CD14-positive monocyte (primary cell): Measurements from ENCODE around the gene STYX. TPM values are rescaled to one million over a fixed set of nuclear protein-coding genes. Genes with fewer than 3 reads are reported as not detected.

ENCODE experiments used
- DNase-seq, 3 donors: peaks; one replicate each; pipeline ENCODE4 v3.0.0-alpha.2; 2011 to 2022
- H2AFZ ChIP-seq: 2 replicates; pipeline ENCODE4 v1.6.0; 2012; ENCODE audit warnings: mild to moderate bottlenecking, low read depth, low read length, inconsistent platforms; ENCODE audit not compliant: insufficient read depth, poor library complexity, severe bottlenecking
- H3K27ac ChIP-seq, 2 donors: 1 replicate in 1 of 2; 2 replicates in 1 of 2; pipeline ENCODE4 v1.5.1; 2012 to 2013; ENCODE audit warnings: low read length in 2 of 2, control low read depth in 1 of 2, inconsistent platforms in 1 of 2, low read depth in 1 of 2, mild to moderate bottlenecking in 1 of 2
- H3K27me3 ChIP-seq, 2 donors: one replicate each; pipeline versions ENCODE4 v1.6.0 to v1.6.1; 2011 to 2013; ENCODE audit warnings: low read length in 2 of 2; ENCODE audit not compliant: control insufficient read depth in 2 of 2, insufficient read depth in 2 of 2
- H3K36me3 ChIP-seq, 2 donors: replicated peaks in 1 of 2; 1 replicate in 1 of 2; 2 replicates in 1 of 2; pipeline versions ENCODE4 v1.5.1 to v1.6.1; 2012 to 2013; ENCODE audit warnings: low read length in 2 of 2, control low read depth in 1 of 2, inconsistent platforms in 1 of 2, mild to moderate bottlenecking in 1 of 2; ENCODE audit not compliant: insufficient read depth in 2 of 2, control insufficient read depth in 1 of 2
- H3K4me1 ChIP-seq, 2 donors: 1 replicate in 1 of 2; 2 replicates in 1 of 2; pipeline versions ENCODE4 v1.5.1 to v1.6.1; 2012 to 2013; ENCODE audit warnings: low read length in 2 of 2, control low read depth in 1 of 2, inconsistent platforms in 1 of 2, mild to moderate bottlenecking in 1 of 2, moderate library complexity in 1 of 2; ENCODE audit not compliant: insufficient read depth in 2 of 2, control insufficient read depth in 1 of 2
- H3K4me2 ChIP-seq: replicated peaks from 2 replicates; pipeline ENCODE3; 2012; ENCODE audit warnings: low read length, moderate library complexity, mild to moderate bottlenecking; ENCODE audit not compliant: poor library complexity, severe bottlenecking; ENCODE audit errors: extremely low read depth
- H3K4me3 ChIP-seq, 3 experiments: fragments of 200-600 bp in 1 of 3; sonication (generic) in 1 of 3; replicated peaks in 1 of 3; 1 replicate in 2 of 3; 2 replicates in 1 of 3; pipeline ENCODE4 v1.5.1; 2011 to 2013; ENCODE audit warnings: low read length in 3 of 3, mild to moderate bottlenecking in 3 of 3, control low read depth in 2 of 3, low read depth in 2 of 3, inconsistent platforms in 1 of 3, moderate library complexity in 1 of 3
- H3K79me2 ChIP-seq: 2 replicates; pipeline ENCODE4 v1.6.0; 2012; ENCODE audit warnings: mild to moderate bottlenecking, control low read depth, inconsistent platforms, low read length, moderate library complexity; ENCODE audit not compliant: insufficient read depth
- H3K9ac ChIP-seq: 2 replicates; pipeline ENCODE4 v1.6.0; 2017; ENCODE audit warnings: low read length, mild to moderate bottlenecking; ENCODE audit not compliant: insufficient read depth, poor library complexity, severe bottlenecking
- H3K9me3 ChIP-seq, 2 donors: replicated peaks in 1 of 2; 1 replicate in 1 of 2; 2 replicates in 1 of 2; pipeline versions ENCODE4 v1.5.1 to v1.6.1; 2012 to 2013; ENCODE audit warnings: low read length in 2 of 2, control low read depth in 1 of 2; ENCODE audit not compliant: control insufficient read depth in 1 of 2, insufficient read depth in 1 of 2
- H4K20me1 ChIP-seq: 2 replicates; pipeline ENCODE4 v1.6.0; 2012; ENCODE audit warnings: mild to moderate bottlenecking, low read length, control low read depth, moderate library complexity; ENCODE audit not compliant: insufficient read depth
- H3K27ac Mint-ChIP-seq, 7 donors: one replicate each; pipeline ENCODE4 v1.8.0; 2020; ENCODE audit warnings: mild to moderate bottlenecking in 7 of 7, mixed read lengths in 7 of 7, moderate library complexity in 6 of 7, inconsistent platforms in 2 of 7
- H3K27me3 Mint-ChIP-seq, 3 donors: one replicate each; pipeline ENCODE4 v1.8.0; 2021 to 2022; ENCODE audit warnings: low read depth in 3 of 3, mild to moderate bottlenecking in 3 of 3, mixed read lengths in 3 of 3, moderate library complexity in 3 of 3, inconsistent platforms in 1 of 3
- H3K36me3 Mint-ChIP-seq, 2 donors: one replicate each; pipeline ENCODE4 v1.8.0; 2020; ENCODE audit warnings: mixed read lengths in 2 of 2, inconsistent platforms in 1 of 2, mild to moderate bottlenecking in 1 of 2
- H3K4me1 Mint-ChIP-seq: one replicate; pipeline ENCODE4 v1.8.0; 2020; ENCODE audit warnings: mild to moderate bottlenecking, mixed read lengths
- H3K4me3 Mint-ChIP-seq, 2 donors: one replicate each; pipeline ENCODE4 v1.8.0; 2020; ENCODE audit warnings: mild to moderate bottlenecking in 2 of 2, mixed read lengths in 2 of 2, moderate library complexity in 1 of 2
- H3K9me3 Mint-ChIP-seq, 7 donors: one replicate each; pipeline ENCODE4 v1.8.0; 2020 to 2022; ENCODE audit warnings: mixed read lengths in 7 of 7, mild to moderate bottlenecking in 6 of 7, moderate library complexity in 6 of 7, inconsistent platforms in 2 of 7
- WGBS: methylation state at CpG from one replicate; pipeline ENCODE4 v1.1.5; 2013; ENCODE audit warnings: missing lambda C conversion rate; ENCODE audit not compliant: insufficient coverage; 5-methylcytosine and 5-hydroxymethylcytosine counted together
- intact Hi-C, 2 donors: fragments of 100-400 bp; cut with micrococcal nuclease; formaldehyde crosslinking; loops; one replicate each; pipeline versions ENCODE4 v1.15.0 to v1.15.1; 2023
- polyA minus RNA-seq: library from RNA; depleted of rRNA, polyadenylated mRNA; stranded (reverse); fragments of >200 nt; gene quantifications from 2 replicates; pipeline ENCODE4 v1.2.3, GENCODE V29; 2012
- polyA plus RNA-seq, 3 donors: library from polyadenylated mRNA; depleted of rRNA in 1 of 3; unstranded in 2 of 3; stranded (reverse) in 1 of 3; fragments of 300-500 nt in 2 of 3; fragments of >200 nt in 1 of 3; fragmentation: Illumina TruSeq in 2 of 3; gene quantifications; 1 replicate in 2 of 3; 2 replicates in 1 of 3; pipeline ENCODE4 v1.2.3, GENCODE V29; 2012 to 2021
- total RNA-seq, 12 experiments: library from RNA in 1 of 12; stranded (reverse) in 1 of 12; fragments of 120-200 nt in 1 of 12; gene quantifications; one replicate each; pipeline ENCODE4 v1.2.4 and lab custom pipeline; 2013 to 2026; ENCODE audit warnings: mixed read lengths in 6 of 12, inconsistent platforms in 1 of 12
- TF ChIP-seq, protein P1 (sequence below): fragments of 200-600 bp; IDR thresholded peaks from one replicate; pipeline ENCODE4 v1.8.0; 2022; ENCODE audit warnings: antibody characterized with exemption, mild to moderate bottlenecking

STYX gene, protein sequence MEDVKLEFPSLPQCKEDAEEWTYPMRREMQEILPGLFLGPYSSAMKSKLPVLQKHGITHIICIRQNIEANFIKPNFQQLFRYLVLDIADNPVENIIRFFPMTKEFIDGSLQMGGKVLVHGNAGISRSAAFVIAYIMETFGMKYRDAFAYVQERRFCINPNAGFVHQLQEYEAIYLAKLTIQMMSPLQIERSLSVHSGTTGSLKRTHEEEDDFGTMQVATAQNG
- 12.3 TPM for total RNA-seq (2013)
- polyA plus RNA-seq (10 to 100 TPM in 2 of 3 donors, 1 to 10 TPM in 1; 7.3 to 16.7 (median 12.0) TPM), polyA minus RNA-seq (6.5 and 9.6 TPM in 2 replicates), total RNA-seq (lab: John Stamatoyannopoulos, UW) (17.5 to 65.3 (median 40.7) reads per million in 11 experiments)

DNA sequence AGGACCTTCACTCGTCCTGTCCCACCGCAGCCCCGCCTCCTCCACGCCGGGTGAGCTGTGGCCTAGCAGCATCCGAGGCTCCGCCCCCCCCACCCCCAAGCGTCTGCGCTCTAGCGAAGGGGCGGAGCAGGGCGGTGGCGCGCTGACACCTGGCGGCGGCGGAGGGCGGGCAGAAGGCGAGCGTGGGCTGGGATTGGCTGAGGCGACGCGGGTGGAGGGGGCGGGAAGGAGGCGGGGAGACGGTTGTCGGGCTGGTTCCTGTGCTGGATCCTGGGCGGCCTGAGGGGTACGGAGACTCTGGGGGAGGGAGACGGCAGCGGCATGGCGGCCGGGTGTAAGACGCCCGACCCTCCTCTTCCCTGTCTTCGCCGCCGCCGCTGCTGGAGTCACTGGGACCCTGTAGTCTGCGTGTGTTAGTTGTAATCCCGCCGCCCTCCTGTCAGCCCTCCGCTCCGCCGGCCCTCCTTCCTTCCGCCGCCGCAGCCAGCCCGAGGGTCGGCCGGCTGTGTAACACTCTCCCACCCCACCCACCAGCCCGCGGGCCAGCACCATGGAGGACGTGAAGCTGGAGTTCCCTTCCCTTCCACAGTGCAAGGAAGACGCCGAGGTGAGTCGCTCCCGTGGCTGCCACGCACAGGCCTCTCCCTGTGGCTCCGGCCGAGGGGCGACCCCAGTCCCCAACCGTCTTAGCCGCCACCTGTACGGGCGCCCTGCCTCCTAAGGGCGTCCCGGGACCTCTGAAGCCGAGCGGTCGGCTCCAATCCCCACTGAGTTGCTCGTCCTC lies at the start of gene STYX:
TSS of gene STYX (plus strand) at position 242 of the 784 bp plus-strand sequence. CDS start at position 551, 309 bp downstream.
- Histone ChIP-seq H3K4me3 (peak within 1 kb of the TSS; percentile 78 to 98 (median 94)), H3K4me2 (peak within 1 kb of the TSS; percentile 84), H2AFZ (peak within 1 kb of the TSS; percentile 96), H3K79me2 (peaks cover 50% of the 10 kb centered on the region), H3K36me3 (peaks cover 30 to 53% of the 10 kb centered on the region in 2 donors), H3K9ac (peak within 1 kb of the TSS; percentile 92), H3K27me3 (no peaks in the 10 kb centered on the region), H3K27ac (peak within 1 kb of the TSS; percentile 71 to 87), H3K4me1 (peaks cover 19 to 22% of the 10 kb centered on the region in 2 donors), H3K9me3 (no peaks in the 10 kb centered on the region), H4K20me1 (peaks cover 9% of the 10 kb centered on the region)
- Mint-ChIP-seq H3K9me3 (no peaks in the 10 kb centered on the region), H3K4me1 (peaks cover 23% of the 10 kb centered on the region), H3K4me3 (peak within 1 kb of the TSS; percentile 94 to 95), H3K36me3 (peaks cover 40 to 52% of the 10 kb centered on the region in 2 donors), H3K27ac (peak within 1 kb of the TSS; percentile 89 to 96 (median 91)), H3K27me3 (no peaks in the 10 kb centered on the region)
- intact Hi-C loops: loop anchor here (5.0 to 10.0 kb wide), 3 partner anchors 33 to 175 kb away; partner anchors contain the start of genes ERO1A (in 2 of the 2), GNPNAT1 (in 1 of the 2), GPR137C (in 1 of the 2) and TXNDC16 (in 1 of the 2)
- TF ChIP-seq, protein P1, sequence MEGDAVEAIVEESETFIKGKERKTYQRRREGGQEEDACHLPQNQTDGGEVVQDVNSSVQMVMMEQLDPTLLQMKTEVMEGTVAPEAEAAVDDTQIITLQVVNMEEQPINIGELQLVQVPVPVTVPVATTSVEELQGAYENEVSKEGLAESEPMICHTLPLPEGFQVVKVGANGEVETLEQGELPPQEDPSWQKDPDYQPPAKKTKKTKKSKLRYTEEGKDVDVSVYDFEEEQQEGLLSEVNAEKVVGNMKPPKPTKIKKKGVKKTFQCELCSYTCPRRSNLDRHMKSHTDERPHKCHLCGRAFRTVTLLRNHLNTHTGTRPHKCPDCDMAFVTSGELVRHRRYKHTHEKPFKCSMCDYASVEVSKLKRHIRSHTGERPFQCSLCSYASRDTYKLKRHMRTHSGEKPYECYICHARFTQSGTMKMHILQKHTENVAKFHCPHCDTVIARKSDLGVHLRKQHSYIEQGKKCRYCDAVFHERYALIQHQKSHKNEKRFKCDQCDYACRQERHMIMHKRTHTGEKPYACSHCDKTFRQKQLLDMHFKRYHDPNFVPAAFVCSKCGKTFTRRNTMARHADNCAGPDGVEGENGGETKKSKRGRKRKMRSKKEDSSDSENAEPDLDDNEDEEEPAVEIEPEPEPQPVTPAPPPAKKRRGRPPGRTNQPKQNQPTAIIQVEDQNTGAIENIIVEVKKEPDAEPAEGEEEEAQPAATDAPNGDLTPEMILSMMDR: no peak
- DNase-seq: peak; percentile 93 to 97 (median 94)
- under 1% methylated on average over 44 of the region's 72 CpGs for WGBS

DNA sequence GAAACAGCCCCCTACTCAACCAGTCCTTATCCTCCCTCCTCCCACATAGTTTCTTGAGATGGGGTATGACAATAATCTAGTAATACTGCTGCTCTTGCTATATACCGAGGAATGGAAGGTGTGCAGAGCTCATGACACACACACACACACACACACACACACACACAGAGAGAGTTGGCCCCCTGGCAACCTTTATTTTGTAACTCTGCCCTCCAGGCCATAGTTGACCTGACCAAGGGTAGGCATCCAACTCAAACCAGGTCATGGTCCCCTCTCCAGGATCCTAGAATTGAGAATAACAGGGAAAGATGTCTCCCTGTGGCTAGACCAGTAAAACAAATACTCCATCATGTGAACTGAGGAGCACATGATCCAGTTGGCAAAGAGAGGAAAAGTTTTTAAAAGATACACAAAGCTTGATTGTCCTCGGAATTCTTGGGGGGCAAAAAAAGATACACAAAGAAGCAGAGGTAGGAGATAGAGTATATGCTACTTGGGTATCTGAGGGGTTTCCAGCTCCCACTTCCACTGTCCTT lies 45.9 kb upstream of the STYX start:
- no peak overlapping the region for H3K4me2 ChIP-seq
- no peak overlapping the region for H3K4me3 Mint-ChIP-seq
- H3K27me3 ChIP-seq: no peaks in the 10 kb centered on the region
- no peak overlapping the region for H2AFZ ChIP-seq
- TF ChIP-seq, protein P1: no peak
- intact Hi-C loops: no loop called here
- peaks cover 76% of the 10 kb centered on the region for H3K79me2 ChIP-seq
- H4K20me1 ChIP-seq: peaks cover 68% of the 10 kb centered on the region
- H3K4me1 ChIP-seq: no peaks in the 10 kb centered on the region
- peak overlapping the region in 1 of 2 donors; percentile 34 for H3K27ac ChIP-seq
- H3K9me3 ChIP-seq: no peaks in the 10 kb centered on the region
- no peak overlapping the region for H3K4me3 ChIP-seq
- no peak for DNase-seq
- H3K4me1 Mint-ChIP-seq: peaks cover 13% of the 10 kb centered on the region
- peaks cover 0 to 1% (median 0%) of the 10 kb centered on the region in 3 donors for H3K27me3 Mint-ChIP-seq
- no peak overlapping the region for H3K9ac ChIP-seq
- peaks cover 15 to 29% of the 10 kb centered on the region in 2 donors for H3K36me3 ChIP-seq
- WGBS: no CpG with 5 or more reads among the region's 2 CpGs
- H3K9me3 Mint-ChIP-seq: no peaks in the 10 kb centered on the region
- peak overlapping the region in 1 of 7 donors; percentile 0 for H3K27ac Mint-ChIP-seq
- peaks cover 11 to 21% of the 10 kb centered on the region in 2 donors for H3K36me3 Mint-ChIP-seq
